Fibroblast of lung (primary cell): ENCODE measurements around the gene GPR155.

ENCODE experiments used
- EZH2 ChIP-seq: IDR thresholded peaks from 2 replicates; pipeline ENCODE4 v1.5.1; 2012; ENCODE audit warnings: low read length, control low read depth, mild to moderate bottlenecking; ENCODE audit errors: missing control alignments
- TF ChIP-seq, protein P1 (sequence below), 2 donors: IDR thresholded peaks in 1 of 2; conservative IDR thresholded peaks in 1 of 2; 1 replicate in 1 of 2; 2 replicates in 1 of 2; pipeline ENCODE4 v1.5.1; 2011 to 2012; ENCODE audit warnings: low read length in 2 of 2, control low read depth in 1 of 2, inconsistent platforms in 1 of 2, low read depth in 1 of 2, mild to moderate bottlenecking in 1 of 2

GRCh38 chr2:174436351-174436750 is 50.5 kb downstream of the GPR155 start:
- TF ChIP-seq EZH2, result no peak
- TF ChIP-seq, protein P1, sequence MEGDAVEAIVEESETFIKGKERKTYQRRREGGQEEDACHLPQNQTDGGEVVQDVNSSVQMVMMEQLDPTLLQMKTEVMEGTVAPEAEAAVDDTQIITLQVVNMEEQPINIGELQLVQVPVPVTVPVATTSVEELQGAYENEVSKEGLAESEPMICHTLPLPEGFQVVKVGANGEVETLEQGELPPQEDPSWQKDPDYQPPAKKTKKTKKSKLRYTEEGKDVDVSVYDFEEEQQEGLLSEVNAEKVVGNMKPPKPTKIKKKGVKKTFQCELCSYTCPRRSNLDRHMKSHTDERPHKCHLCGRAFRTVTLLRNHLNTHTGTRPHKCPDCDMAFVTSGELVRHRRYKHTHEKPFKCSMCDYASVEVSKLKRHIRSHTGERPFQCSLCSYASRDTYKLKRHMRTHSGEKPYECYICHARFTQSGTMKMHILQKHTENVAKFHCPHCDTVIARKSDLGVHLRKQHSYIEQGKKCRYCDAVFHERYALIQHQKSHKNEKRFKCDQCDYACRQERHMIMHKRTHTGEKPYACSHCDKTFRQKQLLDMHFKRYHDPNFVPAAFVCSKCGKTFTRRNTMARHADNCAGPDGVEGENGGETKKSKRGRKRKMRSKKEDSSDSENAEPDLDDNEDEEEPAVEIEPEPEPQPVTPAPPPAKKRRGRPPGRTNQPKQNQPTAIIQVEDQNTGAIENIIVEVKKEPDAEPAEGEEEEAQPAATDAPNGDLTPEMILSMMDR (conservative IDR thresholded peaks at IDR 0.05 in 1 of 2, IDR thresholded peaks at IDR 0.05 in 1 of 2; ENCODE audit: low read depth in 1 of 2, low read length in 2 of 2), result no peak
